HEK293 (cell line): ENCODE measurements around the gene SLC16A10.

Source experiments
- GLIS2 ChIP-seq: fragments of 450-650 bp; formaldehyde crosslinking; IDR thresholded peaks from 2 replicates; pipeline ENCODE4 v1.5.1; 2016; ENCODE audit warnings: missing biosample characterization, missing genetic modification characterization
- KLF1 ChIP-seq: fragments of 450-650 bp; formaldehyde crosslinking; IDR thresholded peaks from 2 replicates; pipeline ENCODE4 v1.5.1; 2016; ENCODE audit warnings: missing biosample characterization, missing genetic modification characterization
- KLF10 ChIP-seq: fragments of 450-650 bp; IDR thresholded peaks from 2 replicates; pipeline ENCODE4 v1.5.1; 2018; ENCODE audit warnings: missing biosample characterization, mild to moderate bottlenecking, missing genetic modification characterization
- PRDM1 ChIP-seq: fragments of 450-650 bp; formaldehyde crosslinking; IDR thresholded peaks from 2 replicates; pipeline ENCODE4; 2016; ENCODE audit warnings: missing biosample characterization, missing genetic modification characterization
- PRDM10 ChIP-seq: fragments of 450-650 bp; formaldehyde crosslinking; IDR thresholded peaks from 2 replicates; pipeline ENCODE4 v1.5.1; 2016; ENCODE audit warnings: missing biosample characterization, missing genetic modification characterization
- SP3 ChIP-seq: fragments of 450-650 bp; formaldehyde crosslinking; IDR thresholded peaks from 2 replicates; pipeline ENCODE4 v1.5.1; 2016; ENCODE audit warnings: missing biosample characterization, missing genetic modification characterization
- YY1 ChIP-seq: fragments of 450-650 bp; formaldehyde crosslinking; IDR thresholded peaks from 2 replicates; pipeline ENCODE4 v1.5.1; 2018; ENCODE audit warnings: missing biosample characterization, missing genetic modification characterization
- YY2 ChIP-seq: fragments of 450-650 bp; formaldehyde crosslinking; IDR thresholded peaks from 2 replicates; pipeline ENCODE4 v1.5.1; 2016; ENCODE audit warnings: missing biosample characterization, missing genetic modification characterization
- ZBTB10 ChIP-seq: fragments of 450-650 bp; formaldehyde crosslinking; IDR thresholded peaks from 2 replicates; pipeline ENCODE4 v1.5.1; 2016; ENCODE audit warnings: missing biosample characterization, missing genetic modification characterization
- ZBTB8A ChIP-seq: fragments of 450-650 bp; formaldehyde crosslinking; IDR thresholded peaks from 2 replicates; pipeline ENCODE4 v1.5.1; 2016; ENCODE audit warnings: missing biosample characterization, missing genetic modification characterization
- ZIC2 ChIP-seq: fragments of 450-650 bp; formaldehyde crosslinking; IDR thresholded peaks from 2 replicates; pipeline ENCODE4 v1.5.1; 2016; ENCODE audit warnings: missing biosample characterization, missing genetic modification characterization
- ZNF10 ChIP-seq: fragments of 450-650 bp; formaldehyde crosslinking; IDR thresholded peaks from 2 replicates; pipeline ENCODE4 v1.5.1; 2017; ENCODE audit warnings: missing biosample characterization, missing genetic modification characterization
- ZNF146 ChIP-seq: fragments of 450-650 bp; formaldehyde crosslinking; IDR thresholded peaks from 2 replicates; pipeline ENCODE4 v1.5.1; 2016; ENCODE audit warnings: missing biosample characterization, missing genetic modification characterization
- ZNF16 ChIP-seq: fragments of 450-650 bp; formaldehyde crosslinking; IDR thresholded peaks from 2 replicates; pipeline ENCODE4 v1.5.1; 2016; ENCODE audit warnings: low read depth, missing biosample characterization, missing genetic modification characterization
- ZNF202 ChIP-seq: fragments of 450-650 bp; formaldehyde crosslinking; IDR thresholded peaks from 2 replicates; pipeline ENCODE4 v1.5.1; 2016; ENCODE audit warnings: missing biosample characterization, missing genetic modification characterization, borderline replicate concordance
- ZNF292 ChIP-seq: fragments of 450-650 bp; formaldehyde crosslinking; IDR thresholded peaks from 2 replicates; pipeline ENCODE4 v1.5.1; 2016; ENCODE audit warnings: low read depth, missing biosample characterization, missing genetic modification characterization, borderline replicate concordance
- ZNF404 ChIP-seq: fragments of 450-650 bp; formaldehyde crosslinking; IDR thresholded peaks from 2 replicates; pipeline ENCODE4 v1.5.1; 2017; ENCODE audit warnings: missing biosample characterization, missing genetic modification characterization
- ZNF449 ChIP-seq: fragments of 450-650 bp; formaldehyde crosslinking; IDR thresholded peaks from 2 replicates; pipeline ENCODE4 v1.5.1; 2017; ENCODE audit warnings: missing biosample characterization, mild to moderate bottlenecking, missing genetic modification characterization, moderate library complexity
- ZNF501 ChIP-seq: fragments of 450-650 bp; formaldehyde crosslinking; IDR thresholded peaks from 2 replicates; pipeline ENCODE4 v1.5.1; 2016; ENCODE audit warnings: missing biosample characterization, missing genetic modification characterization
- ZNF510 ChIP-seq: fragments of 450-650 bp; formaldehyde crosslinking; IDR thresholded peaks from 2 replicates; pipeline ENCODE4 v1.5.1; 2018; ENCODE audit warnings: mild to moderate bottlenecking, missing genetic modification characterization, missing biosample characterization; ENCODE audit not compliant: insufficient replicate concordance
- ZNF529 ChIP-seq: fragments of 450-650 bp; formaldehyde crosslinking; IDR thresholded peaks from 2 replicates; pipeline ENCODE4 v1.5.1; 2017; ENCODE audit warnings: missing genetic modification characterization, missing biosample characterization; ENCODE audit not compliant: insufficient replicate concordance
- ZNF544 ChIP-seq: fragments of 450-650 bp; formaldehyde crosslinking; IDR thresholded peaks from 2 replicates; pipeline ENCODE4 v1.5.0; 2017; ENCODE audit warnings: missing biosample characterization, missing genetic modification characterization
- ZNF555 ChIP-seq: fragments of 450-650 bp; formaldehyde crosslinking; conservative IDR thresholded peaks from 2 replicates; pipeline ENCODE4 v1.5.1; 2017; ENCODE audit warnings: missing biosample characterization, mild to moderate bottlenecking, missing genetic modification characterization, inconsistent platforms
- ZNF670 ChIP-seq: fragments of 450-650 bp; formaldehyde crosslinking; IDR thresholded peaks from 2 replicates; pipeline ENCODE4 v1.5.1; 2016; ENCODE audit warnings: missing biosample characterization, missing genetic modification characterization, low read depth
- TF ChIP-seq, protein P1 (sequence below): fragments of 450-650 bp; formaldehyde crosslinking; conservative IDR thresholded peaks from 2 replicates; pipeline ENCODE4 v1.5.1; 2016; ENCODE audit warnings: low read depth, missing biosample characterization, missing genetic modification characterization
- TF ChIP-seq, protein P2 (sequence below): fragments of 450-650 bp; formaldehyde crosslinking; IDR thresholded peaks from 2 replicates; pipeline ENCODE4 v1.5.1; 2016; ENCODE audit warnings: missing biosample characterization, missing genetic modification characterization

The SLC16A10 gene

GRCh38 chr6:111087871-111088667, 766 bp downstream of the SLC16A10 start (continued):
- TF ChIP-seq ZBTB10 (tag by site-specific recombination): peak; percentile 58
- peak; percentile 76 for TF ChIP-seq PRDM10 (tag by site-specific recombination)
- peak; percentile 27; the same call in 1 of the 2 replicates for TF ChIP-seq KLF10
- TF ChIP-seq, protein P1, sequence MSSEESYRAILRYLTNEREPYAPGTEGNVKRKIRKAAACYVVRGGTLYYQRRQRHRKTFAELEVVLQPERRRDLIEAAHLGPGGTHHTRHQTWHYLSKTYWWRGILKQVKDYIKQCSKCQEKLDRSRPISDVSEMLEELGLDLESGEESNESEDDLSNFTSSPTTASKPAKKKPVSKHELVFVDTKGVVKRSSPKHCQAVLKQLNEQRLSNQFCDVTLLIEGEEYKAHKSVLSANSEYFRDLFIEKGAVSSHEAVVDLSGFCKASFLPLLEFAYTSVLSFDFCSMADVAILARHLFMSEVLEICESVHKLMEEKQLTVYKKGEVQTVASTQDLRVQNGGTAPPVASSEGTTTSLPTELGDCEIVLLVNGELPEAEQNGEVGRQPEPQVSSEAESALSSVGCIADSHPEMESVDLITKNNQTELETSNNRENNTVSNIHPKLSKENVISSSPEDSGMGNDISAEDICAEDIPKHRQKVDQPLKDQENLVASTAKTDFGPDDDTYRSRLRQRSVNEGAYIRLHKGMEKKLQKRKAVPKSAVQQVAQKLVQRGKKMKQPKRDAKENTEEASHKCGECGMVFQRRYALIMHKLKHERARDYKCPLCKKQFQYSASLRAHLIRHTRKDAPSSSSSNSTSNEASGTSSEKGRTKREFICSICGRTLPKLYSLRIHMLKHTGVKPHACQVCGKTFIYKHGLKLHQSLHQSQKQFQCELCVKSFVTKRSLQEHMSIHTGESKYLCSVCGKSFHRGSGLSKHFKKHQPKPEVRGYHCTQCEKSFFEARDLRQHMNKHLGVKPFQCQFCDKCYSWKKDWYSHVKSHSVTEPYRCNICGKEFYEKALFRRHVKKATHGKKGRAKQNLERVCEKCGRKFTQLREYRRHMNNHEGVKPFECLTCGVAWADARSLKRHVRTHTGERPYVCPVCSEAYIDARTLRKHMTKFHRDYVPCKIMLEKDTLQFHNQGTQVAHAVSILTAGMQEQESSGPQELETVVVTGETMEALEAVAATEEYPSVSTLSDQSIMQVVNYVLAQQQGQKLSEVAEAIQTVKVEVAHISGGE (tag by site-specific recombination): no peak
- no peak for TF ChIP-seq ZNF404 (tag by site-specific recombination)
- no peak for TF ChIP-seq PRDM1 (tag by site-specific recombination)
- TF ChIP-seq, protein P2, sequence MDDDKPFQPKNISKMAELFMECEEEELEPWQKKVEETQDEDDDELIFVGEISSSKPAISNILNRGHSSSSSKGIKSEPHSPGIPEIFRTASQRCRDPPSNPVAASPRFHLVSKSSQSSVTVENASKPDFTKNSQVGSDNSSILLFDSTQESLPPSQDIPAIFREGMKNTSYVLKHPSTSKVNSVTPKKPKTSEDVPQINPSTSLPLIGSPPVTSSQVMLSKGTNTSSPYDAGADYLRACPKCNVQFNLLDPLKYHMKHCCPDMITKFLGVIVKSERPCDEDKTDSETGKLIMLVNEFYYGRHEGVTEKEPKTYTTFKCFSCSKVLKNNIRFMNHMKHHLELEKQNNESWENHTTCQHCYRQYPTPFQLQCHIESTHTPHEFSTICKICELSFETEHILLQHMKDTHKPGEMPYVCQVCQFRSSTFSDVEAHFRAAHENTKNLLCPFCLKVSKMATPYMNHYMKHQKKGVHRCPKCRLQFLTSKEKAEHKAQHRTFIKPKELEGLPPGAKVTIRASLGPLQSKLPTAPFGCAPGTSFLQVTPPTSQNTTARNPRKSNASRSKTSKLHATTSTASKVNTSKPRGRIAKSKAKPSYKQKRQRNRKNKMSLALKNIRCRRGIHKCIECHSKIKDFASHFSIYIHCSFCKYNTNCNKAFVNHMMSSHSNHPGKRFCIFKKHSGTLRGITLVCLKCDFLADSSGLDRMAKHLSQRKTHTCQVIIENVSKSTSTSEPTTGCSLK (tag by site-specific recombination): no peak
- TF ChIP-seq YY2 (tag by site-specific recombination): no peak
- TF ChIP-seq ZNF510: no peak
- peak; percentile 73 for TF ChIP-seq ZBTB8A
- TF ChIP-seq ZNF146 (tag by site-specific recombination): no peak
- TF ChIP-seq GLIS2 (tag by site-specific recombination): peak; percentile 86
- no peak for TF ChIP-seq ZNF555 (tag by site-specific recombination)
- TF ChIP-seq YY1 (tag by site-specific recombination): no peak
- no peak for TF ChIP-seq ZNF544 (tag by site-specific recombination)
- no peak for TF ChIP-seq ZNF202
- TF ChIP-seq KLF1: no peak
- peak; percentile 47 for TF ChIP-seq ZIC2
- no peak for TF ChIP-seq ZNF670 (tag by site-specific recombination)
- TF ChIP-seq ZNF449 (tag by site-specific recombination): no peak
- TF ChIP-seq ZNF529 (tag by site-specific recombination): no peak
- TF ChIP-seq ZNF501 (tag by site-specific recombination): 0 out of 2 replicates have a peak, but pooled peaks have one; percentile 55
- no peak for TF ChIP-seq ZNF16 (tag by site-specific recombination)
- peak; percentile 39 for TF ChIP-seq SP3 (tag by site-specific recombination)
- TF ChIP-seq ZNF292 (tag by site-specific recombination): no peak
- no peak for TF ChIP-seq ZNF10 (tag by site-specific recombination)
